Cardiac fibroblast (primary cell): Measurements from ENCODE around the gene VAC14.
A peak's percentile ranks its signal among the peaks of the same experiment; 100 is the strongest.

Source experiments
- DNase-seq, 2 donors: peaks; one replicate each; pipeline versions ENCODE4 v3.0.0 to v3.0.0-alpha.2; 2010; ENCODE audit warnings: low read depth in 2 of 2
- H3K4me3 ChIP-seq, 2 donors: replicated peaks in 1 of 2; 1 replicate in 1 of 2; 2 replicates in 1 of 2; pipeline ENCODE4 v1.5.1; 2011; ENCODE audit warnings: low read depth in 2 of 2, low read length in 2 of 2, mild to moderate bottlenecking in 2 of 2, moderate library complexity in 1 of 2
- CTCF ChIP-seq: IDR thresholded peaks from one replicate; pipeline ENCODE4 v1.5.1; 2011; ENCODE audit warnings: low read depth, mild to moderate bottlenecking, low read length, inconsistent platforms

VAC14 gene

GRCh38 chr16:70713342-70713741, 87.6 kb downstream of the VAC14 start:
- no peak for TF ChIP-seq CTCF
- no peak overlapping the region for H3K4me3 ChIP-seq
- peak in 1 of 2 donors; percentile 61 for DNase-seq

DNA sequence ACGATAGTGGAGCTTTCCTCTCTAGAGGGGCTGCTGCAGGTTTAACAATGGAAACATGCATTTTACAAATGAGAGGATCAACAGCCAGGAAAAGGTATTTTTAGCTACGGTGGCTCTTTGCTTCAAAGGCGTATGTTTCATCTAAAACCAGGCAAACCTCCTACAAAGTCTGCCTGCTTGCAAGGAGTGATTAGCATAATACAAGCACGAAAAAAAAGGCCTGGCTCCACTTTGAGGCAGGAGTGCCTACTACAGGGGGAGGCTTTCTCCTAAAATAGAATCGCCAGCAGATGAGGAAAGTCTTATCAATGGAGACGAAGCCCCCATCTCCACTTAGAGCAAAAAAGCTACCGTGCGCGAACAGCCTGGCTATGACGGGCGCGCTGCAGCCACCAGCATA, 88.0 kb downstream of the VAC14 start:
- H3K4me3 ChIP-seq: no peak overlapping the region
- no peak for TF ChIP-seq CTCF
- no peak for DNase-seq

- no peak for DNase-seq
- TF ChIP-seq CTCF: no peak
Measured at GRCh38 chr16:70712359-70712758, 88.6 kb downstream of the VAC14 start.

GRCh38 chr16:70711211-70712031, 89.5 kb downstream of the VAC14 start:
- no peak for TF ChIP-seq CTCF

More at GRCh38 chr16:70712359-70712758, 88.6 kb downstream of the VAC14 start:
- H3K4me3 ChIP-seq: no peak overlapping the region

DNA sequence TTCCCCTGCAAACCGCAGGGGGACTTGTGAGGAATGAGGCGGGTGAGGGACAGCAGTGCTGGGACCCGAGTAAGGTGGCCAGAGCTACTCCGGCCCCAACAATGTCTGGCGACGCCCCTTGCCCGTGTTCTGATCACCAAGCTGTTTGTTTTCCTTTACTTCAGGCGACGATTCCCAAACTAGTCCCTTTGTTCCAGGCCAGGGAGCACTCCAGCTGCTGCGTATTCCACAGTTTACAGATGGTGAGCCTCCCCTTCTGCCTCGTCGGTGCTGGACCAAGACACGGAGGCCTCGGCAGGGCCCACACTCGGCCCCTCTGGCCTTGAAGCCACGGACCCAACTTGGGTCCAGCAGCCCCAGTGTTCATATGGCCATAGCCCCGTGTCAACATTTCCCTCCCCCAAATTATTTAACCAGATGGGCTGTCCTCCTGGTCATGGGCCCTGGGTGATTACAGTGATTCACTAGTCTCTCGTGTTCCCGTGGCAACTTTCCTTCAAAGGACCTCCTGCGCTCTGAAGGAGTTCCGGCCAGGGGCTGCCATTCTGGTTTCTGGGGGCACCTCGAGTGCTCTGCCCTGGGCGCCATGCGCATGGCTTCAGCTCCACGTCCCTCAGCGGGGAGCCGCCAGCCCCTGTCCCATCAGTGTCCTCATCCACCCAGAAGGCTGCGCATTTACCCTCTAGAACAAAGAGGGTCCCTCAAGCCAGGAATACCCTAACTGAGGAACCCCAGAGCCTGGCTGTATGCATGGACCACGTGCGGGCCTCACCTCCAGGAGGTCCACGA, 90.3 kb downstream of the VAC14 start:
- no peak for DNase-seq
- no peak for TF ChIP-seq CTCF
- no peak overlapping the region for H3K4me3 ChIP-seq

More at GRCh38 chr16:70711211-70712031, 89.5 kb downstream of the VAC14 start:
- DNase-seq: no peak
- no peak overlapping the region for H3K4me3 ChIP-seq

- no peak for TF ChIP-seq CTCF
- no peak overlapping the region for H3K4me3 ChIP-seq
- no peak for DNase-seq
Measured at GRCh38 chr16:70709942-70710341, 91.0 kb downstream of the VAC14 start.
